CD4-positive, alpha-beta T cell treated with Interleukin-17A for 1 hour (primary cell): ENCODE data around the gene FAM13C.
"Not testable (repeated sequence)": the region's sequence is repeated elsewhere in the genome, so short reads cannot be mapped to it uniquely, and the experiment has no call there.

Source experiments
- DNase-seq: peaks from one replicate; pipeline ENCODE4 v3.0.0-alpha.2; 2020

Gene FAM13C

GRCh38 chr10:59362144-59362958 lies at the start of gene FAM13C:
TSS of gene FAM13C (minus strand) at chr10:59362549. CDS start at chr10:59362460, 89 bp downstream.
- no peak for DNase-seq

- DNase-seq, result no peak
Measured at GRCh38 chr10:59405235-59405634, 42.9 kb upstream of the FAM13C start.

GRCh38 chr10:59400214-59400613 lies 37.9 kb upstream of the FAM13C start:
- no peak for DNase-seq

- DNase-seq, result not testable (repeated sequence)
Measured at GRCh38 chr10:59399329-59399728, 37.0 kb upstream of the FAM13C start.

GRCh38 chr10:59397961-59398360 lies 35.6 kb upstream of the FAM13C start:
- no peak for DNase-seq

- no peak for DNase-seq
Measured at GRCh38 chr10:59395984-59396383, 33.6 kb upstream of the FAM13C start.

GRCh38 chr10:59393349-59393748 lies 31.0 kb upstream of the FAM13C start:
- no peak for DNase-seq

- DNase-seq, result no peak
Measured at GRCh38 chr10:59391060-59391459, 28.7 kb upstream of the FAM13C start.

GRCh38 chr10:59388671-59388976 lies 26.3 kb upstream of the FAM13C start:
- DNase-seq, result no peak

- no peak for DNase-seq
Measured at GRCh38 chr10:59387951-59388670, 25.8 kb upstream of the FAM13C start.

GRCh38 chr10:59384761-59385160 lies 22.4 kb upstream of the FAM13C start:
- no peak for DNase-seq

- DNase-seq, result no peak
Measured at GRCh38 chr10:59383908-59384307, 21.6 kb upstream of the FAM13C start.

GRCh38 chr10:59383436-59383835 lies 21.1 kb upstream of the FAM13C start:
- DNase-seq, result no peak

GRCh38 chr10:59382831-59383295 lies 20.5 kb upstream of the FAM13C start:
- no peak for DNase-seq

GRCh38 chr10:59381687-59382086 lies 19.3 kb upstream of the FAM13C start:
- DNase-seq, result no peak

- no peak for DNase-seq
Measured at GRCh38 chr10:59376846-59377245, 14.5 kb upstream of the FAM13C start.

GRCh38 chr10:59375990-59376389 lies 13.6 kb upstream of the FAM13C start:
- DNase-seq, result no peak

- no peak for DNase-seq
Measured at GRCh38 chr10:59374916-59375315, 12.6 kb upstream of the FAM13C start.

- no peak for DNase-seq
Measured at GRCh38 chr10:59373071-59373470, 10.7 kb upstream of the FAM13C start.

- DNase-seq, result no peak
Measured at GRCh38 chr10:59372543-59372942, 10.2 kb upstream of the FAM13C start.

- no peak for DNase-seq
Measured at GRCh38 chr10:59366290-59366689, 3.9 kb upstream of the FAM13C start.

- no peak for DNase-seq
Measured at GRCh38 chr10:59363446-59363958, 1.2 kb upstream of the FAM13C start.

- DNase-seq, result no peak
Measured at GRCh38 chr10:59362959-59363381, 621 bp upstream of the FAM13C start.

GRCh38 chr10:59361663-59362143 lies 646 bp downstream of the FAM13C start:
- no peak for DNase-seq
